Right lung (tissue), 5 donors: ENCODE results near the gene FGFR3. TPM values are rescaled to one million over a fixed set of nuclear protein-coding genes. Genes with fewer than 3 reads are reported as not detected.
"Not testable (repeated sequence)": the region's sequence is repeated elsewhere in the genome, so short reads cannot be mapped to it uniquely, and the experiment has no call there.

Experiments
- DNase-seq, 2 donors: peaks; one replicate each; pipeline ENCODE4 v3.0.0-alpha.2; 2013
- polyA plus RNA-seq, 5 donors: library from polyadenylated mRNA; unstranded; fragments of 120-200 nt; gene quantifications; one replicate each; pipeline versions ENCODE4 v1.2.1 to v1.2.3, GENCODE V29; 2013; ENCODE audit warnings: inconsistent platforms in 1 of 5, low replicate concordance in 1 of 5; ENCODE audit not compliant: insufficient read length in 5 of 5, insufficient read depth in 1 of 5

The FGFR3 gene
- polyA plus RNA-seq, 5 donors: 66.2 to 154 (median 117) TPM

GRCh38 chr4:1837069-1837468 is 44.0 kb downstream of the FGFR3 start:
- DNase-seq: no peak

GRCh38 chr4:1839282-1839681 is 46.2 kb downstream of the FGFR3 start:
- DNase-seq: no peak

- no peak for DNase-seq
Observed at GRCh38 chr4:1841201-1841886, 48.3 kb downstream of the FGFR3 start.

- DNase-seq: no peak
Observed at GRCh38 chr4:1841887-1842210, 48.8 kb downstream of the FGFR3 start.

GRCh38 chr4:1842339-1842895 is 49.3 kb downstream of the FGFR3 start:
- DNase-seq: no peak

GRCh38 chr4:1842993-1843448 is 49.9 kb downstream of the FGFR3 start:
- DNase-seq: no peak

GRCh38 chr4:1843852-1844251 is 50.8 kb downstream of the FGFR3 start:
- DNase-seq: no peak

GRCh38 chr4:1844618-1845017 is 51.5 kb downstream of the FGFR3 start:
- not testable (repeated sequence) for DNase-seq

- no peak for DNase-seq
Observed at GRCh38 chr4:1846580-1846979, 53.5 kb downstream of the FGFR3 start.

GRCh38 chr4:1850276-1850675 is 57.2 kb downstream of the FGFR3 start:
- DNase-seq: no peak

GRCh38 chr4:1851160-1851559 is 58.1 kb downstream of the FGFR3 start:
- DNase-seq: no peak

GRCh38 chr4:1851575-1852410 is 58.7 kb downstream of the FGFR3 start:
- DNase-seq: no peak

- no peak for DNase-seq
Observed at GRCh38 chr4:1852904-1853623, 60.0 kb downstream of the FGFR3 start.

GRCh38 chr4:1854752-1855151 is 61.7 kb downstream of the FGFR3 start:
- DNase-seq: no peak

GRCh38 chr4:1855333-1856070 is 62.4 kb downstream of the FGFR3 start:
- DNase-seq: no peak

- DNase-seq: peak; percentile 91 to 92
Observed at GRCh38 chr4:1856071-1856942, 63.2 kb downstream of the FGFR3 start, which contains the start of gene LETM1. LETM1 (minus strand) TSS chr4:1856156; CDS start chr4:1855950, 206 bp downstream.

- no peak for DNase-seq
Observed at GRCh38 chr4:1856943-1857699, 64.0 kb downstream of the FGFR3 start.

GRCh38 chr4:1857931-1858330 is 64.8 kb downstream of the FGFR3 start:
- no peak for DNase-seq
